ENCODE measurements around the gene TMEM121. TPM values are rescaled to one million over a fixed set of nuclear protein-coding genes. Genes with fewer than 3 reads are reported as not detected.

The TMEM121 gene
- total and polyA plus RNA-seq, 10 of the 15 experiments (the other 5 are each of a cell fraction or from before 2014, with no cell fraction given): 0.04 to 4.9 (median 1.2) TPM; not detected in 2

GRCh38 chr14:105490572-105491365 is 35.6 kb upstream of the TMEM121 start, which contains the start of gene TEDC1 (continued):
- TF ChIP-seq EGR1 (IDR thresholded peaks at IDR 0.05; ENCODE audit: borderline replicate concordance in 1 of 2, low read depth in 2 of 2, low read length in 2 of 2) (peak in 1 of 2 experiments; percentile 9; a peak in 1 of 3 replicates), MEF2B (IDR thresholded peaks at IDR 0.05; ENCODE audit: partially characterized antibody, poor library complexity, severe bottlenecking) (no peak), MLLT1 (IDR thresholded peaks at IDR 0.05) (peak; percentile 39; the same call in 1 of the 2 replicates), CBX3 (IDR thresholded peaks at IDR 0.05; ENCODE audit: borderline replicate concordance, low read depth) (no peak), ZNF384 (IDR thresholded peaks at IDR 0.05; ENCODE audit: borderline replicate concordance, low read depth, low read length) (no peak), SREBF2 (IDR thresholded peaks at IDR 0.05; ENCODE audit: low read length) (peak; percentile 36; the same call in 1 of the 2 replicates), SIX5 (IDR thresholded peaks at IDR 0.05; ENCODE audit: low read depth, low read length, severe bottlenecking) (no peak), PKNOX1 (IDR thresholded peaks at IDR 0.05) (peak; percentile 87), NR2F1 (conservative IDR thresholded peaks at IDR 0.05) (peak; percentile 77), RBBP5 (conservative IDR thresholded peaks at IDR 0.05) (no peak), USF2 (IDR thresholded peaks at IDR 0.05; ENCODE audit: borderline replicate concordance, low read depth, low read length) (no peak), BMI1 (IDR thresholded peaks at IDR 0.05; ENCODE audit: borderline replicate concordance) (peak; percentile 30; the same call in 1 of the 2 replicates), TCF12 (IDR thresholded peaks at IDR 0.05; ENCODE audit: low read depth, low read length) (no peak; the same call in 1 of the 2 replicates), HDAC2 (IDR thresholded peaks at IDR 0.05) (no peak), RCOR1 (conservative IDR thresholded peaks at IDR 0.05; ENCODE audit: low read depth, low read length) (no peak; the same call in 1 of the 2 replicates), SIN3A (IDR thresholded peaks at IDR 0.05; ENCODE audit: low read depth, low read length) (peak; percentile 99), TAF1 (IDR thresholded peaks at IDR 0.05; ENCODE audit: borderline replicate concordance, low read depth, low read length) (peak; percentile 63; the same call in 1 of the 2 replicates), MTA2 (IDR thresholded peaks at IDR 0.05; ENCODE audit: low read depth) (no peak), ZBTB33 (IDR thresholded peaks at IDR 0.05) (no peak), KDM1A (IDR thresholded peaks at IDR 0.05; ENCODE audit: borderline replicate concordance) (no peak), POLR2AphosphoS5 (IDR thresholded peaks at IDR 0.05; ENCODE audit: low read length) (peak; percentile 73), ZSCAN29 (IDR thresholded peaks at IDR 0.05) (peak; percentile 95), ZNF274 (IDR thresholded peaks at IDR 0.05; ENCODE audit: insufficient read depth, insufficient read length) (no peak), RAD21 (IDR thresholded peaks at IDR 0.05; ENCODE audit: insufficient read depth, low read depth, low read length) (peak; percentile 60)

Measured in GM12878 (cell line).